Measurements from ENCODE around the gene NECAP2.
"Not testable (repeated sequence)": the region's sequence is repeated elsewhere in the genome, so short reads cannot be mapped to it uniquely, and the experiment has no call there.

DNA sequence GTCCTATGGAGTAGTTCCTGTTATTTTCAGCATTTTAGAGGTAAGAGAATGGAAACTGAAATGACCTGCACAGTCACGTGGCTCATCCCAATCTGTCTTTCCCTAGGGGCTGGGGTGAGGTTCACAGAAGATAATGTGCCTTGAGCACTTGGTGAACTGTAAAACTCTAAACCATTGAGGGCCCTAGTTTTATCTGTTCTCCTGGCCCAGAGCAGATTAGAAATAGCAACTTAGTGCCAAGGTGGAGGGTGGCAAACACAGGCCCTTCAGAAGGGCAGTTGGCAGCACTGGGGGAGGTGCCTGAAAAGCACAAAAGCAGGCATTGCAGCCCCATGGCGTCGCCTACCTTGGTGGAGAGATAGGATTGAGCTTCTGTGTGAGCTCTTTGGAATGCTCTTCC is 14.4 kb downstream of the NECAP2 start:
- TF ChIP-seq ZNF274 (IDR thresholded peaks at IDR 0.05; ENCODE audit: low read depth, low read length); SUZ12 (IDR thresholded peaks at IDR 0.05; ENCODE audit: extremely low read depth, insufficient read depth, insufficient read length); YY1 (IDR thresholded peaks at IDR 0.05; ENCODE audit: insufficient read depth, insufficient read length): not testable (repeated sequence)

Data from NT2/D1 (cell line).